Body of pancreas (tissue), 4 donors: Measurements from ENCODE around the gene ETHE1. TPM values are rescaled to one million over a fixed set of nuclear protein-coding genes. Genes with fewer than 3 reads are reported as not detected.

Experiments used
- ATAC-seq: fragments of 150-250 bp; one replicate; pipeline ENCODE4 v1.9.1; 2016
- DNase-seq, 4 donors: peaks; one replicate each; pipeline ENCODE4 v3.0.0-alpha.2; 2019
- H3K27ac ChIP-seq, 4 donors: fragments of 200-600 bp; sonication (generic); 1 replicate in 3 of 4; 2 replicates in 1 of 4; pipeline versions ENCODE4 v1.5.1 to v1.6.1; 2016 to 2019; ENCODE audit warnings: mild to moderate bottlenecking in 1 of 4, mixed read lengths in 1 of 4, moderate library complexity in 1 of 4
- H3K27me3 ChIP-seq, 2 donors: fragments of 200-600 bp; sonication (generic); one replicate each; pipeline ENCODE4 v1.6.0; 2016; ENCODE audit warnings: mild to moderate bottlenecking in 1 of 2
- H3K36me3 ChIP-seq, 2 donors: fragments of 200-600 bp; sonication (generic); replicated peaks in 1 of 2; 2 replicates each; pipeline ENCODE4 v1.5.1; 2016; ENCODE audit warnings: low read depth in 2 of 2; ENCODE audit not compliant: insufficient read depth in 1 of 2
- H3K4me1 ChIP-seq: fragments of 200-600 bp; sonication (generic); one replicate; pipeline ENCODE4 v1.6.0; 2016
- H3K4me3 ChIP-seq, 2 donors: fragments of 200-600 bp; sonication (generic); 1 replicate in 1 of 2; 2 replicates in 1 of 2; pipeline ENCODE4 v1.5.1; 2016 to 2019
- H3K9me3 ChIP-seq, 3 donors: fragments of 200-600 bp; sonication (generic); 1 replicate in 2 of 3; 2 replicates in 1 of 3; pipeline ENCODE4 v1.5.1; 2016
- POLR2A ChIP-seq, 3 donors: fragments of 450-650 bp; IDR thresholded peaks; one replicate each; pipeline ENCODE4 v1.6.1; 2016; ENCODE audit warnings: antibody characterized with exemption in 3 of 3, mild to moderate bottlenecking in 2 of 3
- WGBS, 2 donors: methylation state at CpG; one replicate each; pipeline ENCODE4 v1.1.5; 2017; 5-methylcytosine and 5-hydroxymethylcytosine counted together
- intact Hi-C: fragments of 100-400 bp; cut with DNase I; formaldehyde crosslinking; loops from one replicate; pipeline ENCODE4 v1.15.1; 2023
- total RNA-seq, 2 donors: library from RNA; depleted of rRNA; stranded (reverse); fragments of >200 nt; gene quantifications; one replicate each; pipeline ENCODE4 v1.1.0, GENCODE V29; 2016
- TF ChIP-seq, protein P1 (sequence below), 7 experiments: fragments of 450-650 bp in 4 of 7; fragments of 200-600 bp in 3 of 7; sonication (generic) in 3 of 7; IDR thresholded peaks; one replicate each; pipeline ENCODE4 v1.5.1; 2016 to 2019; ENCODE audit warnings: antibody characterized with exemption in 7 of 7

The ETHE1 gene
- total RNA-seq, 2 donors from 2014 or later = 21.1 to 29.8 TPM

DNA sequence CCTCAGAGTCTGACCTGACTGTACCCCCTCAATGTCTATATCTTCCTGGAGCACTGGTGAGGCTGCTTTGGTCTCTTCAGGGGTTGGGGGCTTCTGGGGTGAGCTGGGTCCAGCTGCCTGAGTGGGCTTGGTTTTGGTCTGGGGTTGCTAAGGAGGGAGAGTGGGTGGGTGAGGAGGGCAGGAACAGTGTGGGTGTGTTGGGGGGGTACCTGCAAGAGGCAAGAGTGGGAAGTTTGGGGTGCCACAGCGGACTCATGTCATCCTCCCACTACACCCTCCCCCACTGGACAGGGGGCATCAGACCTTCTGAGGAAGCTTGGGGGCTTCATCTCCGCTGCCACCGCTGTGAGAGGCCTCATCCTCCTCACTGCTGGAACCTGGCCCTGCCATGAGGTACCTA lies 19.6 kb upstream of the ETHE1 start:
- intact Hi-C loops = no loop called here
- DNase-seq (no peak), ATAC-seq (no peak)
- H3K36me3 ChIP-seq = peaks cover 0 to 22% of the 10 kb centered on the region in 2 donors
- 90% methylated on average over 2 of the region's 3 CpGs; no CpG with 5 or more reads in 1 of the 2 donors for whole genome bisulfite sequencing, 2 donors
- no peak overlapping the region for H3K4me3 ChIP-seq
- no peak overlapping the region for H3K27ac ChIP-seq
- TF ChIP-seq, protein P1, sequence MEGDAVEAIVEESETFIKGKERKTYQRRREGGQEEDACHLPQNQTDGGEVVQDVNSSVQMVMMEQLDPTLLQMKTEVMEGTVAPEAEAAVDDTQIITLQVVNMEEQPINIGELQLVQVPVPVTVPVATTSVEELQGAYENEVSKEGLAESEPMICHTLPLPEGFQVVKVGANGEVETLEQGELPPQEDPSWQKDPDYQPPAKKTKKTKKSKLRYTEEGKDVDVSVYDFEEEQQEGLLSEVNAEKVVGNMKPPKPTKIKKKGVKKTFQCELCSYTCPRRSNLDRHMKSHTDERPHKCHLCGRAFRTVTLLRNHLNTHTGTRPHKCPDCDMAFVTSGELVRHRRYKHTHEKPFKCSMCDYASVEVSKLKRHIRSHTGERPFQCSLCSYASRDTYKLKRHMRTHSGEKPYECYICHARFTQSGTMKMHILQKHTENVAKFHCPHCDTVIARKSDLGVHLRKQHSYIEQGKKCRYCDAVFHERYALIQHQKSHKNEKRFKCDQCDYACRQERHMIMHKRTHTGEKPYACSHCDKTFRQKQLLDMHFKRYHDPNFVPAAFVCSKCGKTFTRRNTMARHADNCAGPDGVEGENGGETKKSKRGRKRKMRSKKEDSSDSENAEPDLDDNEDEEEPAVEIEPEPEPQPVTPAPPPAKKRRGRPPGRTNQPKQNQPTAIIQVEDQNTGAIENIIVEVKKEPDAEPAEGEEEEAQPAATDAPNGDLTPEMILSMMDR (IDR thresholded peaks at IDR 0.05) = no peak
- H3K4me1 ChIP-seq = no peaks in the 10 kb centered on the region
- no peaks in the 10 kb centered on the region for H3K9me3 ChIP-seq
- H3K27me3 ChIP-seq = no peaks in the 10 kb centered on the region

DNA sequence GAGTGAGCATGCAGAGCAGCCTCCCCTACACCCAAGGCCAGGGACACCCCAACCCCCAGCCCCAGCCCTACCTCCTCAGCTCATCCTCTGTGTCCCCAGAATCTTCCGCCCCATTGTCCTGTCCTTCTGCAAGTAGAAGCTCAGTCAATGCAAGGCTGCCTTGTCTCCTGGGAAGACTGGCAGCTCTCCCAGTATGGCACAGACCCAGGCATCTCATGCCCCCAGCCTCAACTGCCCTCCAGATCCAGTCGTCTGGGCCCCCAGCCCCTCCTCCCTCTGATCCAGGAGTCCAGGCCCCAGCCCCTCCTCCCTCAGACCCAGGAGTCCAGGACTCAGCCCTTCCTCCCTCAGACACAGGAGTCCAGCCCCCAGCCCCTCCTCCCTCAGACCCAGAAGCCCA lies 19.0 kb upstream of the ETHE1 start:
- no peak overlapping the region for H3K4me3 ChIP-seq
- intact Hi-C loops = no loop called here
- no peaks in the 10 kb centered on the region for H3K9me3 ChIP-seq
- no peak overlapping the region for H3K27ac ChIP-seq
- ATAC-seq (no peak), DNase-seq (no peak)
- no peak for TF ChIP-seq POLR2A (IDR thresholded peaks at IDR 0.05)
- TF ChIP-seq, protein P1 (IDR thresholded peaks at IDR 0.05) = no peak
- H3K4me1 ChIP-seq = no peaks in the 10 kb centered on the region
- no peaks in the 10 kb centered on the region for H3K27me3 ChIP-seq
- peaks cover 0 to 18% of the 10 kb centered on the region in 2 donors for H3K36me3 ChIP-seq
- WGBS, 2 donors = 78 to 91% methylated on average over 2 of the region's 2 CpGs

DNA sequence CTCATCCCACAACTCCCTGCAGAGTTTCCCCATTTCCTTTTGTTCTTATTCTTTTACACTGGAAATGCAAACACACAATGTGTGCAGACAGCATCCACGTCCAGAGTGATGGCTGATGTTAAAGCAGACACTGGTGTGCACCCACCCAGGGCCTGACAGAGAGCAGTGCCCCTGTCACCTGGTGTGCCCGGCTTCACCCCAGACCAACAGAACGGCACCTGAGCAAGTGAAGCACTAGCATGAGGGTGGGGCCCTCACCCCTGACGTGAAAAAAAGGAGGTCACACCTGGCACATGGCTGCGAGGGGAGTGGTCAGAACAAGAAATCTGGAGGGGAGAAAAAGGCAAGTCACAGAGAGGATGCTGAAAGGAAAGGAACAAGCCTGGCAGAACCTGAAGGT lies 18.3 kb upstream of the ETHE1 start:
- Histone ChIP-seq H3K36me3 (peaks cover 0 to 18% of the 10 kb centered on the region in 2 donors), H3K27ac (no peak overlapping the region)
- no peak for DNase-seq

DNA sequence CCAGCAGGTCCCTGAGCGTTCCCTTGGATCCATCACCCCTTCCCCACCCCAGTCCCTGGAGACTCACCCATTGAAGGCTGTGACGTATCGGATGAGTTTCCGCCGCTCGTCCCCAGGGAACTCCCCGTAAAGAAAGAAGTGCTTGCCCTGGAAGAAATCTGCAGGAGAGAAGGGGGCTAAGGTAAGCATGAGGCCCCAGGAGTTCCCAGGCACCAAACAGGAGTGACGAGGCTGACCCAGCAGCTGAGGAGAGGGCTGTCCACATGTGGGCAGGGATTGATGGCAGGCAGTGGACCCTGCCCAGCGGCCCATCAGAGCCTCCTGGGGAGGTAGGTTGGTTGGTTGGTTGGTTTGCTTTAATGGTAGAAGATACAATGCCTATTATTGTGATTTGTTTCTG lies 17.1 kb upstream of the ETHE1 start:
- 97 to 100% methylated on average over 9 of the region's 9 CpGs for WGBS, 2 donors
- Histone ChIP-seq H3K27me3 (no peaks in the 10 kb centered on the region), H3K27ac (no peak overlapping the region), H3K9me3 (peaks cover 0 to 2% (median 0%) of the 10 kb centered on the region in 3 donors), H3K4me1 (no peaks in the 10 kb centered on the region), H3K36me3 (peaks cover 0 to 18% of the 10 kb centered on the region in 2 donors), H3K4me3 (no peak overlapping the region)
- DNase-seq (no peak), ATAC-seq (no peak)
- no peak for TF ChIP-seq POLR2A (IDR thresholded peaks at IDR 0.05)
- TF ChIP-seq, protein P1 (IDR thresholded peaks at IDR 0.05) = no peak
- intact Hi-C loops = loop anchor here (5.0 kb wide), 1 partner anchor 103 kb away; no protein-coding TSS in a partner anchor

More for the DNA sequence above, 18.3 kb upstream of the ETHE1 start:
- no peaks in the 10 kb centered on the region for H3K9me3 ChIP-seq
- TF ChIP-seq, protein P1 (IDR thresholded peaks at IDR 0.05) = no peak
- TF ChIP-seq POLR2A (IDR thresholded peaks at IDR 0.05) = no peak
- intact Hi-C loops = no loop called here
- no peak for ATAC-seq
- no peaks in the 10 kb centered on the region for H3K4me1 ChIP-seq
- no peak overlapping the region for H3K4me3 ChIP-seq
- WGBS, 2 donors = 89 to 92% methylated on average over 4 to 5 of the region's 5 CpGs
- H3K27me3 ChIP-seq = no peaks in the 10 kb centered on the region

DNA sequence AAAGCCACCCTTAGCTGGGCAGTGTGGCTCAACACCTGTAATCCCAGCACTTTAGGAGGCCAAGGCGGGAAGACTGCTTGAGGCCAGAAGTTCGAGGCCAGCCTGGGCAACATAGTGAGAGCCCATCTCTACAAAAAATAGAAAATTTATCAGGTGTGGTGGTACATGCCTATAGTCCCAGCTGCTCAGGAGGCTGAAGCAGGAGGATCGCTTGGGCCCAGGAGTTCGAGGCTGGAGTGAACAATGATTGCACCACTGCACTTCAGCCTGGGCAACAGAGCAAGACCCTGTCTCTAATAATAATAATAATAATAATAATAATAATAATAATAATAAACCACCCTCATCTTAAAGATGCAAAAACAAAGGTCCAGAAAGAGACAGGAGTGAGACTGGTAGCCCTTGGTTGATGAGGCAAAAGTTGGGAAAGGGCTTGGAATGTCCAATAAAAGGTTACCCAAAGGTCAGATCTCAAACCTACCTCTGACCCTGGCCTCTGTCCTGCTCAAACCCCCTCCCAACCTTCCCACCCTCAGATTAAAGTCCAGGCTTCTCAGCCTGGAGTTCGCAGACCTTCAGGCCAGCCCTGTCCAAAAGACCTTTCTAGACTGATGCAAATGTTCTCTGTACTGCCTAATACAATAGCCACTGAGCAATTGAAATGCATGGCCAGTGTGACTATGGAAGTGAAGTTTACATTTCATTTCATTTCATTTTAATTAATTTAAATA lies 15.1 kb upstream of the ETHE1 start:
- Histone ChIP-seq H3K27me3 (no peaks in the 10 kb centered on the region), H3K9me3 (peaks cover 0 to 8% (median 0%) of the 10 kb centered on the region in 3 donors), H3K36me3 (peaks cover 0 to 20% of the 10 kb centered on the region in 2 donors), H3K4me1 (no peaks in the 10 kb centered on the region), H3K4me3 (no peak overlapping the region), H3K27ac (no peak overlapping the region)
- WGBS, 2 donors = 93 to 97% methylated on average over 5 of the region's 5 CpGs
- no peak for ATAC-seq
- DNase-seq = no peak
- intact Hi-C loops = loop anchor here (5.0 kb wide), 1 partner anchor 105 kb away; no protein-coding TSS in a partner anchor
- TF ChIP-seq, protein P1 (IDR thresholded peaks at IDR 0.05) = no peak
- TF ChIP-seq POLR2A (IDR thresholded peaks at IDR 0.05) = no peak
